T-helper 17 cell (primary cell): ENCODE data around the gene MESP1. TPM values are rescaled to one million over a fixed set of nuclear protein-coding genes. Genes with fewer than 3 reads are reported as not detected.
"Not testable (repeated sequence)": the region's sequence is repeated elsewhere in the genome, so short reads cannot be mapped to it uniquely, and the experiment has no call there.

ENCODE experiments used
- ATAC-seq: fragments of 150-1000 bp; cut with Tn5 transposase; 2 replicates; pipeline ENCODE4 v1.10.0; 2021; ENCODE audit warnings: mild to moderate bottlenecking, moderate library complexity
- DNase-seq, 3 donors: peaks; one replicate each; pipeline versions ENCODE4 v3.0.0 to v3.0.0-alpha.2; 2020 to 2021
- H3K9me3 ChIP-seq: one replicate; pipeline ENCODE4 v1.7.0; 2013; ENCODE audit warnings: low read length, mild to moderate bottlenecking; ENCODE audit not compliant: control insufficient read depth, poor library complexity, severe bottlenecking
- H3K27ac Mint-ChIP-seq: one replicate; pipeline ENCODE4 v1.8.0; 2022; ENCODE audit warnings: mild to moderate bottlenecking, moderate library complexity, mixed read lengths
- H3K27me3 Mint-ChIP-seq: one replicate; pipeline ENCODE4 v1.8.0; 2022; ENCODE audit warnings: mixed read lengths
- H3K36me3 Mint-ChIP-seq: one replicate; pipeline ENCODE4 v1.8.0; 2022; ENCODE audit warnings: low read depth, mixed read lengths
- H3K4me1 Mint-ChIP-seq: one replicate; pipeline ENCODE4 v1.8.0; 2022; ENCODE audit warnings: mild to moderate bottlenecking, mixed read lengths
- H3K4me3 Mint-ChIP-seq: one replicate; pipeline ENCODE4 v1.8.0; 2022; ENCODE audit warnings: mild to moderate bottlenecking, moderate library complexity, mixed read lengths
- total RNA-seq, 4 donors: library from RNA in 2 of 4; stranded (reverse) in 2 of 4; gene quantifications; one replicate each; pipeline ENCODE4 v1.2.3 and lab custom pipeline; 2022 to 2026

Gene MESP1
- total RNA-seq: not detected
- 0.08 to 0.35 reads per million in 2 donors for total RNA-seq (lab: John Stamatoyannopoulos, UW)

DNA sequence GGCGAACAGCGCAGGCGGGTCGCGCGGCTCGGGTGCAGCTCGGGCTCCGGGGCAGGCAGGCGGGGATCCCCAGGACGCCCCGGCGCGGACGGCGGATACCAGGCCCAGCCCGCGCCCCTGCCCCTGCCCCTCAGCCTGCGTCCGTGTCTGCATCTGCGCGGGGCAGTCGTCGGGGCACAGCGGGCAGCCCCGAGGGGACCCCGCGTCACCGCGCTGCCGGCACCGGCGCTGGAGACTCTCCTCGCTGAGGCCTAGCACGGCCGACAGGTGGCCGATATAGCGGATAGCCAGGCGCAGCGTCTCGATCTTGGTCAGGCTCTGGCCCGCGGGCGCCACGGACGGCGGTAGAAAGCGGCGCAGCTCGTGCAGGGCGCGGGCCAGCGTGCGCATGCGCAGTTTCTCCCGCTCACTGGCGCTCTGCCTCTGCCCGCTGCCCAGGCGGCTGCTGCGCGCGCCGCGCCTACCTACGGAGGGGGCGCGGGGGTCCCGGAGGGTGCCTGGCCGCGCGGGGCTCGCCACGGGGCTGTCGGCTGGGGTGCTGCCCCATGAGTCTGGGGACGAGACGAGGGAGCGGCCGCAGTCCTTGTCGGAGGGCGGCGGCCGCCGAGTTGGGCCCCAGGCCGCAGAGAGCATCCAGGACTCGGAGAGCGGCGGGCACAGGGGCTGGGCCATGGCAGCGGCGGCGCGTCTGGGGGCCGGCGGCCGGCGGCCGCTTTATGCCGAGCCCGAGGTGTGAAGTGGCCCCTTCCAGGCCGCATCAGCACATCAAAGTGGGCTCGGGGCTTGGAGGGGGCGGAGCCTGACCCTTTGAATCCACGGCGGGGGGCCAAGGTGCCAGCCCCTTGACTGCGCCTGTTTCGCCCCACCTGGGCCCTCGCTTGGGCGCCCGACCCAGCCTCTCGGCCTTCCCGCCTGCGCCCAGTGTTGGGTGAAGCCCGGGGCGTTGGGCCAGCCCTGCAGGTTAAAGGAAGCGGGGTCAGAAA lies at the start of gene MESP1:
Gene MESP1, minus strand, starts transcription at position 690 of the 983 bp plus-strand sequence. Its CDS starts 18 bp downstream, at position 672.
- ATAC-seq (peak; percentile 96), DNase-seq (peak; percentile 77 to 82 (median 78))
- peaks cover 28% of the 10 kb centered on the region for H3K27me3 Mint-ChIP-seq
- H3K4me1 Mint-ChIP-seq: peaks cover 6% of the 10 kb centered on the region
- H3K27ac Mint-ChIP-seq: no peak within 1 kb of the TSS
- H3K9me3 ChIP-seq: no peaks in the 10 kb centered on the region
- no peaks in the 10 kb centered on the region for H3K36me3 Mint-ChIP-seq
- peak within 1 kb of the TSS; percentile 85 for H3K4me3 Mint-ChIP-seq

DNA sequence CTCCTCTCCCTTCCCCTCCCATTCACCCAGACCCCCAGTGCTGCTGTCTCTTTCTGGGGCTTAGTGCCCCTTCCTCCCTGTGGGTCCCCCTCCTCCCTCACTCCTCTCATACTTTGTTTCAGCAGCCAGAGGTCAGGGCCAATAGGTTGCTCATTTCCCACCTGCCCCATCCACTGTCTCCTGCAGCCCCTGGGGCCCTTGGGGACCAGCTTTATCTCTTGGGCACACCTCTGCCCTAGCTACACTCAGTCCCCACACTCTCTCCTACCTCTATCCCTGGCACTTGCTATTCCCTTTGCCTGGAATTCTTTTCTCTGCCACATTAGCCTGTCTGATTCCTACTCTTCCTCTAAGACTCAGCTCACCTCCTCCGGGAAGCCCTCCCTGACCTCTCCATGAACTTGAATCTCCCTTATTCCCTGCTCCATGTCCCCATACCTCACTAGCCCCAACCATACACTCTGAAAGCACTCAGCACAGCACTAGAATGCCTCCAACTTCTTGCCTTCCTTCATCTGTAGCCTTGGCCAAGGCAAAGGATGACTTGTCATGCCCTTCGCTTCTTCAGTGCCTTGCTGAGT lies 49.0 kb upstream of the MESP1 start:
- H3K4me1 Mint-ChIP-seq: peaks cover 5% of the 10 kb centered on the region
- no peak for ATAC-seq
- H3K27me3 Mint-ChIP-seq: peaks cover 32% of the 10 kb centered on the region
- H3K4me3 Mint-ChIP-seq: no peak overlapping the region
- peaks cover 3% of the 10 kb centered on the region for H3K36me3 Mint-ChIP-seq
- DNase-seq: no peak
- H3K9me3 ChIP-seq: no peaks in the 10 kb centered on the region
- no peak overlapping the region for H3K27ac Mint-ChIP-seq

GRCh38 chr15:89799011-89799911 lies 48.2 kb upstream of the MESP1 start:
- ATAC-seq (no peak), DNase-seq (no peak)
- H3K27ac Mint-ChIP-seq: no peak overlapping the region
- H3K4me1 Mint-ChIP-seq: peaks cover 5% of the 10 kb centered on the region
- H3K27me3 Mint-ChIP-seq: peaks cover 32% of the 10 kb centered on the region
- no peak overlapping the region for H3K4me3 Mint-ChIP-seq
- H3K9me3 ChIP-seq: no peaks in the 10 kb centered on the region
- peaks cover 3% of the 10 kb centered on the region for H3K36me3 Mint-ChIP-seq

GRCh38 chr15:89797678-89798201 lies 46.7 kb upstream of the MESP1 start:
- no peaks in the 10 kb centered on the region for H3K9me3 ChIP-seq
- no peak for ATAC-seq
- Mint-ChIP-seq H3K27ac (no peak overlapping the region), H3K4me3 (no peak overlapping the region), H3K27me3 (peaks cover 30% of the 10 kb centered on the region), H3K4me1 (peaks cover 5% of the 10 kb centered on the region), H3K36me3 (peaks cover 3% of the 10 kb centered on the region)
- DNase-seq: no peak

GRCh38 chr15:89795996-89796395 lies 44.9 kb upstream of the MESP1 start:
- H3K9me3 ChIP-seq: no peaks in the 10 kb centered on the region
- no peak for ATAC-seq
- Mint-ChIP-seq H3K4me1 (no peaks in the 10 kb centered on the region), H3K4me3 (no peak overlapping the region), H3K36me3 (no peaks in the 10 kb centered on the region), H3K27ac (no peak overlapping the region), H3K27me3 (peaks cover 12% of the 10 kb centered on the region)
- no peak for DNase-seq

DNA sequence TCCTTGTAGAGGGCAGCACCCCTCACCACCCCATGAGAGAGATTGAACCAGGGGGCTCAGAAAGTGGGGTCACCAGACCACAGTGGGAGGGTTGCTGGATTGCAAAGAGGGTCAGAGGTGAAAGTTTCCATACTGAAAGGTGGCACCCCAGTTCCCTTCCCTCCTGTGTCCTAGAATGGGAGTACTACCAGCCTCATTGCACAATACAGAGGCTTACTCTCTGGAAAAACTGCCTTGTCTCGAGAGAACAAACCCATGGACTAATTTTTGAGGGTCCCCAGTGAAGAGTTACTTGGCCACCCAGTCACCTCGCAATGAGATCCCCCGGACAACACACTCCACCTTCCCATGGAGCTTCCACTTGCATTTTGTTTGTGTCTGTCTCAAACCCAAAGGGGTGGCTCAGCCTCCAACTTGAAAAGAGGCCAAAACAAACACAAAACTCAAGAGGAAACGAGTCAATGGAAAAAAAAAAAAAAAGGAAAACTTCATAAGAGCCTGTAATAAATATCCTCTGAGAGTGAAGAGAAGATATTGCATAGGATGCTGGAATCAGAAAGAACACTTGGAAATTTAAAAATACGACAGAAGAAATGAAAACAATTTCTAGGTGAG lies 43.7 kb upstream of the MESP1 start:
- Mint-ChIP-seq H3K4me1 (no peaks in the 10 kb centered on the region), H3K27ac (no peak overlapping the region), H3K4me3 (no peak overlapping the region), H3K36me3 (no peaks in the 10 kb centered on the region), H3K27me3 (peaks cover 5% of the 10 kb centered on the region)
- ATAC-seq: no peak
- no peak for DNase-seq
- no peaks in the 10 kb centered on the region for H3K9me3 ChIP-seq

DNA sequence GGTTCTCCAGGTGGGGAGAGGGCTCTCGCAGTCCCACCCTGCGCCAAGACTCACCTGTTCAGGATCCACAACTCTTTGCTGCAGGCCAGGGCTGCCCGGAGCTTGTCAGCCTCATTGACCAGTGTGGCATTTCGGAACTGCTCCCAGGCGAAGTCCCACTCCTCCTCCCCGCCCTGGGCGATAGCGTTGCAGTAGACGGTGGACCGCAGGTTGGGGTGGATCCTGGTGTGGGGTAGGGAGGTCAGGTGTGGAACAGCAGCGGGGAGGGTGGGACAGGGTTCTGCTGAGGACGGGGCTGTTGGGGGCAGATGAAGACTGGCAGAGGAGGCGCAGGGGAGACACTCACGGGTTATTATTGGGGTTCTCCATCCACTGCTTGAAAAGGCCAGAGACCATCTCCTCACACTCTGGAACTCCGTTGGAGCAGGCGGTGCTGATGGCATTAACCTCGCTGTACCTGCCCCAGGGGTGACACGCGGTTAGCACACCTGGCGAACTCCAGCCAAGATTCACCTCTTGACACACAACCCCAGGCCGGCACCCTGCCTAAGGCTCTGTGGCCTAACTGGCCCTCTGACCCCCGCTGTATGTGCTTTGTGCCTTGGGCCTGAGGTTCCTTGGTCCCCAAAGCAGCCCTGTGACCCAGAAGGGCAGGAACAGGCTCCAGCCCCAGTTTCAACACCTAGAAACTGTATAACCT lies 41.2 kb upstream of the MESP1 start:
- Mint-ChIP-seq H3K36me3 (no peaks in the 10 kb centered on the region), H3K27ac (no peak overlapping the region), H3K4me1 (no peaks in the 10 kb centered on the region), H3K4me3 (no peak overlapping the region), H3K27me3 (peaks cover 10% of the 10 kb centered on the region)
- no peaks in the 10 kb centered on the region for H3K9me3 ChIP-seq
- ATAC-seq: no peak
- DNase-seq: no peak

DNA sequence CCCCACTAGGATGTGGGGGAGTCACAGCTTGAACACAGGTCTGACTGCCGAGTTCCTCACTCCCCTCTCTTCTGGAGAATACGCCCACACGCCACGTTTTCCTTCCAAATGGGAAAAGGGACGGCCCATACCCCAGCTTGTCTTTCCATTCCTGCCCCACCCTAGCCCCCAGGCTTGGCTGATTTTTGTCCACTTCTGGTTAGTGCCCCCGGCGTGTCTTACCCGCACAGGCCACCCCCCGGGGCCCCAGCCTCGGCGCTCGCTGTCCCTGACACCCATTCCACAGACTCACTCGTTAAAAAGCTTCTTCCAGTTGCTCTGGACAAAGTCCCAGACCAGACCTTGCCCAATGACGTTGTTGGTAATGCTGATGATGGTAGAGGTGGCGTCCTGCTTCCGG lies 39.6 kb upstream of the MESP1 start:
- Mint-ChIP-seq H3K27ac (no peak overlapping the region), H3K36me3 (no peaks in the 10 kb centered on the region), H3K4me1 (no peaks in the 10 kb centered on the region), H3K4me3 (no peak overlapping the region), H3K27me3 (peaks cover 10% of the 10 kb centered on the region)
- H3K9me3 ChIP-seq: no peaks in the 10 kb centered on the region
- no peak for ATAC-seq
- DNase-seq: no peak

- H3K9me3 ChIP-seq: no peaks in the 10 kb centered on the region
- no peak overlapping the region for H3K4me3 Mint-ChIP-seq
These were observed 39.2 kb upstream of the MESP1 start for GRCh38 chr15:89790206-89790605.

GRCh38 chr15:89788585-89788984 lies 37.5 kb upstream of the MESP1 start:
- peaks cover 16% of the 10 kb centered on the region for H3K27me3 Mint-ChIP-seq
- ATAC-seq, H3K9me3 ChIP-seq, H3K4me3 Mint-ChIP-seq, H3K4me1 Mint-ChIP-seq, DNase-seq, H3K36me3 Mint-ChIP-seq, H3K27ac Mint-ChIP-seq: not testable (repeated sequence)

More at GRCh38 chr15:89790206-89790605, 39.2 kb upstream of the MESP1 start:
- H3K27me3 Mint-ChIP-seq: peaks cover 10% of the 10 kb centered on the region
- H3K4me1 Mint-ChIP-seq: no peaks in the 10 kb centered on the region
- H3K36me3 Mint-ChIP-seq: no peaks in the 10 kb centered on the region
- no peak overlapping the region for H3K27ac Mint-ChIP-seq
- ATAC-seq (no peak), DNase-seq (no peak)

DNA sequence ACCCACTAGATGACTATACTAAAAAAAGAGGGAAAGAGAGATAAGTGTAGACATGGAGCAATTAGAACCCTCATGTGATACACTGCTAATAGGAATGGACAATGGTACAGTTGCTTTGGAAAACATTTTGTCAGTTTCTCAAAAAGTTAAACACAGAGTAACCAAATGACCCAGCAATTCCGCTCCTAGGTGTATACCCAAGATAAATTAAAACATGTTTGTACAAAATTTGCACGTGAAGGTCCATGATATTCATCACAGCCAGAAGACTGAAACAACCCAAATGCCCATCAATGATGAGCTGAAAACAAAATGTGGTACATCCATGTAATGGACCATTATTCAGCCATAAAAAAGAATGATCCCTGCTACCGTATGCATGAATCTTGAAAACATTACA lies 36.9 kb upstream of the MESP1 start:
- Mint-ChIP-seq H3K36me3 (no peaks in the 10 kb centered on the region), H3K4me1 (no peaks in the 10 kb centered on the region), H3K27ac (no peak overlapping the region), H3K4me3 (no peak overlapping the region), H3K27me3 (peaks cover 21% of the 10 kb centered on the region)
- DNase-seq (no peak), ATAC-seq (no peak)
- no peaks in the 10 kb centered on the region for H3K9me3 ChIP-seq

GRCh38 chr15:89785774-89786140 lies 34.7 kb upstream of the MESP1 start:
- ATAC-seq (no peak), DNase-seq (no peak)
- Mint-ChIP-seq H3K4me3 (no peak overlapping the region), H3K27me3 (peaks cover 33% of the 10 kb centered on the region), H3K36me3 (no peaks in the 10 kb centered on the region), H3K27ac (no peak overlapping the region), H3K4me1 (peaks cover 1% of the 10 kb centered on the region)
- no peaks in the 10 kb centered on the region for H3K9me3 ChIP-seq
